ENCODE measurements around the gene CPT1B. TPM values are rescaled to one million over a fixed set of nuclear protein-coding genes. Genes with fewer than 3 reads are reported as not detected.

The CPT1B gene
- total RNA-seq, 2 experiments from 2014 or later = 42.9 to 43.7 TPM

GRCh38 chr22:50519151-50519550 is 59.1 kb downstream of the CPT1B start:
- H3K36me3 Mint-ChIP-seq (ENCODE audit: low read depth) = peaks cover 35% of the 10 kb centered on the region
- POLR2A ChIA-PET = interaction anchor here (0.8 to 3.0 kb wide), 5 partner anchors 9 to 65 kb away, joined by 3 to 26 read pairs (median 4); partner anchors contain the start of genes LMF2 and NCAPH2
- H3K4me3 Mint-ChIP-seq = no peak overlapping the region
- no peaks in the 10 kb centered on the region for H3K9me3 Mint-ChIP-seq
- TF ChIP-seq CTCF (IDR thresholded peaks at IDR 0.05) = no peak
- no peaks in the 10 kb centered on the region for H3K27me3 Mint-ChIP-seq
- intact Hi-C loops (cut with micrococcal nuclease) = no loop called here
- no peak overlapping the region for H3K27ac Mint-ChIP-seq
- peaks cover 13% of the 10 kb centered on the region for H3K4me1 Mint-ChIP-seq (ENCODE audit: low read depth)
- CTCF ChIA-PET = interaction anchor here (1.2 kb wide), 1 partner anchor 309 kb away, joined by 3 read pairs; no protein-coding TSS in a partner anchor
- no peak for ATAC-seq
- DNase-seq = no peak

Other genes with a start within 250 kb of the CPT1B start
- gene PPP6R2, start 235.1 kb downstream of the CPT1B start, total RNA-seq = 10 to 100 TPM; 44.2 to 44.3 TPM
- gene SBF1, start 103.4 kb downstream of the CPT1B start, total RNA-seq = 100 to 1,000 TPM; 120 TPM
- gene ADM2, start 96.9 kb downstream of the CPT1B start, total RNA-seq = 1 to 10 TPM; 5.5 to 6.8 TPM
- gene MIOX, start 91.6 kb downstream of the CPT1B start, total RNA-seq = under 1 TPM in 1 of 2 experiments, not detected in 1; 0.29 TPM
- gene LMF2, start 70.7 kb downstream of the CPT1B start, total RNA-seq = 10 to 100 TPM; 48.0 to 48.8 TPM
- gene NCAPH2, start 70.2 kb downstream of the CPT1B start, total RNA-seq = 100 to 1,000 TPM; 121 to 126 TPM
- gene SCO2, start 52.8 kb downstream of the CPT1B start, total RNA-seq = 1 to 10 TPM in 1 of 2 experiments, not detected in 1; 2.7 TPM
- 10 to 100 TPM; 24.2 to 24.7 TPM for gene TYMP, start 48.4 kb downstream of the CPT1B start, total RNA-seq
- gene KLHDC7B, start 32.5 kb downstream of the CPT1B start, total RNA-seq = 1 to 10 TPM; 5.8 to 6.8 TPM
- gene SYCE3, start 15.5 kb downstream of the CPT1B start, total RNA-seq = not detected
- 10 to 100 TPM; 55.6 to 60.3 TPM for gene CHKB, start 4.4 kb upstream of the CPT1B start, total RNA-seq
- gene MAPK8IP2, start 22.4 kb upstream of the CPT1B start, total RNA-seq = under 1 TPM; 0.11 TPM
- 10 to 100 TPM; 11.6 to 11.8 TPM for gene ARSA, start 49.7 kb upstream of the CPT1B start, total RNA-seq
- gene SHANK3, start 94.4 kb upstream of the CPT1B start, total RNA-seq = under 1 TPM; 0.16 to 0.22 TPM
- gene ACR, start 159.8 kb upstream of the CPT1B start, total RNA-seq = not detected
- gene RABL2B, start 205.2 kb upstream of the CPT1B start, total RNA-seq = 10 to 100 TPM; 19.2 to 22.5 TPM

All from activated CD8-positive, alpha-beta T cell treated with anti-CD3 and anti-CD28 coated beads for 36 hours (primary cell).